Measurements from ENCODE around the gene CTBP2. TPM values are rescaled to one million over a fixed set of nuclear protein-coding genes. Genes with fewer than 3 reads are reported as not detected.
A peak's percentile ranks its signal among the peaks of the same experiment; 100 is the strongest.

CTBP2 gene
- total RNA-seq, 1 donor from 2014 or later: 73.0 TPM

DNA sequence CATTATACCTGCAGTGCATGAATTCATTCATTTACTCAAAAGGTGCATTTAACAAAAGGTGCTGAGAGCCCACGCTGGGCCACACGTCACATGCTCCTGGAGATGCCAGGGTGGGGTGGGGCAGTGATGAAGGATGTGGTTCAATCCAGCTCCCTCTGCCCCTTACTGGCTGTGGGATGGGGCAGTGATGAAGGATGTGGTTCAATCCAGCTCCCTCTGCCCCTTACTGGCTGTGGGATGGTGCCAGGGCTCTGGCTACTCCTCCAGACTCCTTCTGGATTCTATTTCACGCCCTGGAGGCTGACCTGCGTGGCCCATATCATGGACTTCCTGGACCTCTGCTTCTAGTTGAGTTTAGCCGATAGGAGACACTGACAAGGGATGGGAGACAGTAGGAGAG lies 44.0 kb upstream of the CTBP2 start:
- Histone ChIP-seq H3K36me3 (no peaks in the 10 kb centered on the region), H3K27me3 (ENCODE audit: low read depth) (peaks cover 3% of the 10 kb centered on the region), H3K27ac (no peak overlapping the region), H3K9me3 (no peaks in the 10 kb centered on the region), H3K4me1 (no peaks in the 10 kb centered on the region), H3K4me3 (no peak overlapping the region)
- DNase-seq (no peak), ATAC-seq (no peak)
- intact Hi-C loops (cut with DNase I): no loop called here
- TF ChIP-seq, protein P1, sequence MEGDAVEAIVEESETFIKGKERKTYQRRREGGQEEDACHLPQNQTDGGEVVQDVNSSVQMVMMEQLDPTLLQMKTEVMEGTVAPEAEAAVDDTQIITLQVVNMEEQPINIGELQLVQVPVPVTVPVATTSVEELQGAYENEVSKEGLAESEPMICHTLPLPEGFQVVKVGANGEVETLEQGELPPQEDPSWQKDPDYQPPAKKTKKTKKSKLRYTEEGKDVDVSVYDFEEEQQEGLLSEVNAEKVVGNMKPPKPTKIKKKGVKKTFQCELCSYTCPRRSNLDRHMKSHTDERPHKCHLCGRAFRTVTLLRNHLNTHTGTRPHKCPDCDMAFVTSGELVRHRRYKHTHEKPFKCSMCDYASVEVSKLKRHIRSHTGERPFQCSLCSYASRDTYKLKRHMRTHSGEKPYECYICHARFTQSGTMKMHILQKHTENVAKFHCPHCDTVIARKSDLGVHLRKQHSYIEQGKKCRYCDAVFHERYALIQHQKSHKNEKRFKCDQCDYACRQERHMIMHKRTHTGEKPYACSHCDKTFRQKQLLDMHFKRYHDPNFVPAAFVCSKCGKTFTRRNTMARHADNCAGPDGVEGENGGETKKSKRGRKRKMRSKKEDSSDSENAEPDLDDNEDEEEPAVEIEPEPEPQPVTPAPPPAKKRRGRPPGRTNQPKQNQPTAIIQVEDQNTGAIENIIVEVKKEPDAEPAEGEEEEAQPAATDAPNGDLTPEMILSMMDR (IDR thresholded peaks at IDR 0.05): no peak

DNA sequence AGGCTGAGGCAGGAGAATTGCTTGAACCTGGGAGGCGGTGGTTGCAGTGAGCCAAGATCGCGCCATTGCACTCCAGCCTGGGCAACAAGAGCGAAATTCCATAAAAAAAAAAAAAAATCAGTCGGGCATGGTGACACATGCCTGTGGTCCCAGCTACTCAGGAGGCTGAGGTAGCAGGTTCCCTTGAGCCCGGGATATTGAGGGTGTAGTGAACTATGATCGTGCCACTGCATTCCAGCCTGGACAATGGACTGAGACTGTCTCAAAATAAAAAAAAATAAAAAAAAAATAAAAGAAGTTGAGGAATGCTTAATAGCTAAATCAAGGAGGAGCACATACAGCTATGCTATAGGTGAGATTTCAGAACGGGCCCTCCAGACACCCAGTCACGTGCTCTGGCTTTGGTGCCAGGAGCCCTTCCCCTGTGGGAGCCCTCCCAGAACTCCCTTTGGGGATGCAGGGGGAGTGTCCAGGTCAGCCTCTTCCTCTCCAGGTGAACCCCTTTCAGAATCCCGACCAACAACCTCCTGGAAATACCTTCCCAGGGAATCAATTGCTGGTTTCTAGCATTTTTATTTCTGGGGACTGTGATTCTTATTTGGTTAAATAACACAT lies 42.9 kb upstream of the CTBP2 start:
- Histone ChIP-seq H3K36me3 (no peaks in the 10 kb centered on the region), H3K4me3 (no peak overlapping the region), H3K27me3 (ENCODE audit: low read depth) (peaks cover 3% of the 10 kb centered on the region), H3K27ac (no peak overlapping the region), H3K9me3 (no peaks in the 10 kb centered on the region), H3K4me1 (no peaks in the 10 kb centered on the region)
- no peak for DNase-seq
- TF ChIP-seq, protein P1 (IDR thresholded peaks at IDR 0.05): no peak
- ATAC-seq: no peak
- intact Hi-C loops (cut with DNase I): no loop called here

DNA sequence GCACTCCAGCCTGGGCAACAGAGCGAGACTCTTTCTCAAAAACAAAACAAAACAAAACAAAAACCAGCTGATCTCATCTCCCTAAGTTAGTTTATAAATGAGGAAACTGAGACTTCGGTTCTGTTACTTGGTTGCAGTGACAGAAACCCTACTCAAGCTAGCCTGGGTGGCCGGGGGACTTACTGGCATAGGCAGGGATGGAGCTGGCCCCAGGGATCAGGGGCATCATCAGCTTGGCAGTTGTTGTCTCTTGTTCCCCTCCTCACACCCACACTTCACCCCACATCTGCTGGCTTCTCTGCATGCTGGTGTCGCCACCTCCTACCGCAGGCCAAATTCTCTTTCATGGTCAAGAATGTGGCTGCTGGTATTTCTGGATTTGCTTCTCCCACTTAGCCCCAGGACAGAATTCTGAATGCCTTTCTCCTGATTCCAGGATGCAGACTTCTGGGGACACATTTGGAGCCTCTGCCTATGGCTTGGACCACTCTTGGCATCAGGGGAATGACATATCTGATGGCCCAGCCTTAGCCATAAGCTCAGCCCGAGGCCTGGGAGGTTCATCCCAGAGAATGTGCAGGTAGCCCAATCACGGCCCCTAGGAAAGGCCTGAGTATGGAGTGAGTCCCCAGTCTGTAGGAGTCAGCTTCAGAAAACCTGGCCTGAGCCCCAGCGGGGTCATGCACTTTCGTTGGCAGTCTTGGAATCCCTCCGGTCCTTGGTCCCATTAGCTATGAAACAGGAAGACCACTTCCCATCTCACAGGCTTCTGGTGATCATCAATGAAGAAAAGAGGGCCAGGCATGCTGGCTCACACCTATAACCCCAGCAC lies 41.6 kb upstream of the CTBP2 start:
- ATAC-seq: no peak
- intact Hi-C loops (cut with DNase I): no loop called here

DNA sequence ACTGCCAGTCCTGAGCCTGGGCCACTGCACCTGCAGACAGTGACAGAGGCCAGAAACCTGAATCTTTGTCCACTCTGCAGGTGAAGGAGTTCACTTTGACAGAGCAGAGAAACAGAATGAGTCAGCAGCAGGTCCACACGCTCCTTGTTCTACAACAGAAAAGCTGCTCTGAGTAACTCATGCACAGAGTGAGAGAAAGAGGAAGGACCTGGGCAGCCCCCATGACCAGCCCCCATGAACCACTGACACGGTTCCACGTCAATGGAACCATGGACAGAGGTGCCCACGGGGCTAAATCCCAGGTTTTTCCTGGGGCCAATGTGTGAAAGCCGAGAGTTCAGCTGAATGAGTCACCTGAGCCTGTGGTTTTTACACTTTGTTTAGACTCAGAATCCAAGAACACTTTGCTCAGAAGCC lies 40.8 kb upstream of the CTBP2 start:
- Histone ChIP-seq H3K9me3 (no peaks in the 10 kb centered on the region), H3K36me3 (no peaks in the 10 kb centered on the region), H3K4me1 (no peaks in the 10 kb centered on the region), H3K27ac (no peak overlapping the region), H3K4me3 (no peak overlapping the region), H3K27me3 (ENCODE audit: low read depth) (peaks cover 3% of the 10 kb centered on the region)
- peak in 1 of 2 donors; percentile 7 for ATAC-seq
- TF ChIP-seq, protein P1 (IDR thresholded peaks at IDR 0.05): no peak
- no peak for DNase-seq
- intact Hi-C loops (cut with DNase I): no loop called here

More for the DNA sequence above, 41.6 kb upstream of the CTBP2 start:
- H3K4me3 ChIP-seq: no peak overlapping the region
- no peaks in the 10 kb centered on the region for H3K9me3 ChIP-seq
- DNase-seq: no peak
- H3K27me3 ChIP-seq (ENCODE audit: low read depth): peaks cover 3% of the 10 kb centered on the region
- no peak overlapping the region for H3K27ac ChIP-seq
- no peaks in the 10 kb centered on the region for H3K4me1 ChIP-seq
- TF ChIP-seq, protein P1 (IDR thresholded peaks at IDR 0.05): no peak
- H3K36me3 ChIP-seq: no peaks in the 10 kb centered on the region

DNA sequence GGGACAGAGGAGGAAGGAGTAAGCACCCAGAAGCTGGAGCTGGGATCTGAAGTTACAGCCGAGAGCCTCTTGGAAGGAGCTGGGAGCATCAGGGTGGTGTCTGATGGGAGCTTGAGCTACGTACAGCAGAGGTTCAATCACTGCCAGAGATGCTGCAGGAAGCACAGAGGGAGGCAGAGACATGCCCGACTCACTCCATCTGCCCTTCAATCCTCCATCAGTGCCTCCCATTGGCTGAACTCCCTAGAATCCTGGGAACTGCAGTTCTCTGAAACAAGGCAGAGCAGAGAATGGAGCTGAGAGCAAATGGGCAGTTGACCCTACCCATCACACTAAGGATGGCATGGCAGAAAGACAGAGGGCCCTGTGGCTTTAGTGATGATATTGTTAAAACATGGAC lies 40.0 kb upstream of the CTBP2 start:
- Histone ChIP-seq H3K27me3 (ENCODE audit: low read depth) (peaks cover 3% of the 10 kb centered on the region), H3K4me1 (no peaks in the 10 kb centered on the region), H3K27ac (no peak overlapping the region), H3K36me3 (no peaks in the 10 kb centered on the region), H3K4me3 (no peak overlapping the region), H3K9me3 (no peaks in the 10 kb centered on the region)
- DNase-seq (no peak), ATAC-seq (no peak)
- intact Hi-C loops (cut with DNase I): no loop called here
- TF ChIP-seq, protein P1 (IDR thresholded peaks at IDR 0.05): no peak

Measured in lower lobe of right lung (tissue), 2 donors.